Thoracic aorta (tissue), 2 donors: Measurements from ENCODE around the gene OTX1. TPM values are rescaled to one million over a fixed set of nuclear protein-coding genes. Genes with fewer than 3 reads are reported as not detected.

Experiments
- ATAC-seq: fragments of 150-250 bp; one replicate; pipeline ENCODE4 v1.8.0; 2017; ENCODE audit warnings: low read depth; ENCODE audit not compliant: insufficient number of reproducible peaks, low FRiP score
- DNase-seq: peaks from one replicate; pipeline ENCODE4 v3.0.0-alpha.2; 2020; ENCODE audit warnings: low spot score
- H3K27ac ChIP-seq, 2 donors: fragments of 200-600 bp; sonication (generic); 1 replicate in 1 of 2; 2 replicates in 1 of 2; pipeline ENCODE4 v1.5.1; 2016; ENCODE audit warnings: mild to moderate bottlenecking in 2 of 2, moderate library complexity in 2 of 2
- H3K27me3 ChIP-seq: fragments of 200-600 bp; sonication (generic); replicated peaks from 2 replicates; pipeline ENCODE4 v1.6.0; 2016; ENCODE audit warnings: mild to moderate bottlenecking; ENCODE audit not compliant: insufficient read depth
- H3K36me3 ChIP-seq: fragments of 200-600 bp; sonication (generic); one replicate; pipeline ENCODE4 v1.5.1; 2016
- H3K4me1 ChIP-seq, 2 donors: fragments of 200-600 bp; sonication (generic); 1 replicate in 1 of 2; 2 replicates in 1 of 2; pipeline versions ENCODE4 v1.5.1 to v1.6.0; 2016; ENCODE audit warnings: low read depth in 2 of 2, mild to moderate bottlenecking in 1 of 2; ENCODE audit not compliant: control insufficient read depth in 1 of 2
- H3K4me3 ChIP-seq: fragments of 200-600 bp; sonication (generic); 2 replicates; pipeline ENCODE4 v1.5.1; 2016; ENCODE audit warnings: mild to moderate bottlenecking
- H3K9me3 ChIP-seq: fragments of 200-600 bp; sonication (generic); 2 replicates; pipeline ENCODE4 v1.5.1; 2016
- CTCF ChIP-seq: fragments of 200-600 bp; sonication (generic); IDR thresholded peaks from one replicate; pipeline ENCODE4 v1.5.1; 2019; ENCODE audit warnings: antibody characterized with exemption
- total RNA-seq, 2 donors: library from RNA; depleted of rRNA; stranded (reverse); fragments of >200 nt; gene quantifications; one replicate each; pipeline versions ENCODE4 v1.1.0 to v1.2.3, GENCODE V29; 2016

Gene OTX1
- total RNA-seq, 2 donors from 2014 or later = not detected

GRCh38 chr2:63046552-63046951, 4.1 kb upstream of the OTX1 start:
- Histone ChIP-seq H3K27ac (no peak overlapping the region), H3K27me3 (peaks cover 25% of the 10 kb centered on the region), H3K4me3 (no peak overlapping the region), H3K36me3 (peaks cover 7% of the 10 kb centered on the region), H3K4me1 (peaks cover 20 to 34% of the 10 kb centered on the region in 2 donors), H3K9me3 (no peaks in the 10 kb centered on the region)
- DNase-seq (no peak), ATAC-seq (no peak)
- TF ChIP-seq CTCF = no peak

GRCh38 chr2:63046961-63047320, 3.7 kb upstream of the OTX1 start:
- Histone ChIP-seq H3K4me3 (no peak overlapping the region), H3K27ac (no peak overlapping the region), H3K27me3 (peaks cover 25% of the 10 kb centered on the region), H3K36me3 (peaks cover 7% of the 10 kb centered on the region), H3K4me1 (peaks cover 20 to 34% of the 10 kb centered on the region in 2 donors), H3K9me3 (no peaks in the 10 kb centered on the region)
- TF ChIP-seq CTCF = no peak
- DNase-seq (no peak), ATAC-seq (no peak)

GRCh38 chr2:63047321-63048279, 3.0 kb upstream of the OTX1 start:
- DNase-seq (no peak), ATAC-seq (no peak)
- H3K4me3 ChIP-seq = peak overlapping the region; percentile 26
- peaks cover 7% of the 10 kb centered on the region for H3K36me3 ChIP-seq
- no peaks in the 10 kb centered on the region for H3K9me3 ChIP-seq
- H3K27me3 ChIP-seq = peaks cover 25% of the 10 kb centered on the region
- H3K4me1 ChIP-seq = peaks cover 20 to 34% of the 10 kb centered on the region in 2 donors
- TF ChIP-seq CTCF = no peak
- H3K27ac ChIP-seq = no peak overlapping the region

GRCh38 chr2:63048367-63049171, 2.1 kb upstream of the OTX1 start:
- H3K27ac ChIP-seq = no peak overlapping the region
- H3K4me1 ChIP-seq = peaks cover 20 to 34% of the 10 kb centered on the region in 2 donors
- ATAC-seq = no peak
- H3K36me3 ChIP-seq = peaks cover 7% of the 10 kb centered on the region
- peaks cover 34% of the 10 kb centered on the region for H3K27me3 ChIP-seq
- TF ChIP-seq CTCF = no peak
- no peak for DNase-seq
- peak overlapping the region; percentile 75 for H3K4me3 ChIP-seq
- H3K9me3 ChIP-seq = no peaks in the 10 kb centered on the region
